GM20431 (cell line): ENCODE results near the gene NDUFV1.
"Not testable (repeated sequence)": the region's sequence is repeated elsewhere in the genome, so short reads cannot be mapped to it uniquely, and the experiment has no call there.

Experiments
- in situ Hi-C: fragments of 300-500 bp; cut with MseI, MboI; formaldehyde crosslinking; loops from one replicate; pipeline ENCODE4 v1.15.0; 2020; ENCODE audit warnings: low sequenced_read_pairs; ENCODE audit not compliant: unreplicated experiment

The NDUFV1 gene

GRCh38 chr11:67608486-67608885 is 1.8 kb downstream of the NDUFV1 start:
- in situ Hi-C loops: no loop called here

- in situ Hi-C loops: no loop called here
Measured at GRCh38 chr11:67609316-67609715, 2.6 kb downstream of the NDUFV1 start.

- in situ Hi-C loops: no loop called here
Measured at GRCh38 chr11:67610302-67610868, 3.6 kb downstream of the NDUFV1 start.

- in situ Hi-C loops: no loop called here
Measured at GRCh38 chr11:67611165-67611564, 4.4 kb downstream of the NDUFV1 start.

GRCh38 chr11:67611704-67612587 is 5.2 kb downstream of the NDUFV1 start:
- in situ Hi-C loops: no loop called here

GRCh38 chr11:67612751-67613150 is 6.0 kb downstream of the NDUFV1 start:
- in situ Hi-C loops: no loop called here

GRCh38 chr11:67613313-67613959 is 6.7 kb downstream of the NDUFV1 start:
- in situ Hi-C loops: no loop called here

GRCh38 chr11:67613960-67614715 is 7.4 kb downstream of the NDUFV1 start:
- in situ Hi-C loops: no loop called here

- in situ Hi-C loops: no loop called here
Measured at GRCh38 chr11:67614730-67615714, 8.3 kb downstream of the NDUFV1 start.

GRCh38 chr11:67615728-67616430 is 9.1 kb downstream of the NDUFV1 start:
- in situ Hi-C loops: no loop called here

- in situ Hi-C loops: no loop called here
Measured at GRCh38 chr11:67616431-67617242, 9.9 kb downstream of the NDUFV1 start.

- in situ Hi-C loops: no loop called here
Measured at GRCh38 chr11:67617243-67617953, 10.7 kb downstream of the NDUFV1 start.

GRCh38 chr11:67618901-67619659 is 12.3 kb downstream of the NDUFV1 start:
- in situ Hi-C loops: not testable (repeated sequence)

GRCh38 chr11:67619683-67620618 is 13.2 kb downstream of the NDUFV1 start:
- in situ Hi-C loops: not testable (repeated sequence)

- in situ Hi-C loops: not testable (repeated sequence)
Measured at GRCh38 chr11:67620621-67621020, 13.9 kb downstream of the NDUFV1 start.
